Measurements from ENCODE around the gene PET100. TPM values are rescaled to one million over a fixed set of nuclear protein-coding genes. Genes with fewer than 3 reads are reported as not detected.

Gene PET100
- total and polyA plus RNA-seq, 10 of the 15 experiments (the other 5 are each of a cell fraction or from before 2014, with no cell fraction given): 47.0 to 462 (median 126) TPM

DNA sequence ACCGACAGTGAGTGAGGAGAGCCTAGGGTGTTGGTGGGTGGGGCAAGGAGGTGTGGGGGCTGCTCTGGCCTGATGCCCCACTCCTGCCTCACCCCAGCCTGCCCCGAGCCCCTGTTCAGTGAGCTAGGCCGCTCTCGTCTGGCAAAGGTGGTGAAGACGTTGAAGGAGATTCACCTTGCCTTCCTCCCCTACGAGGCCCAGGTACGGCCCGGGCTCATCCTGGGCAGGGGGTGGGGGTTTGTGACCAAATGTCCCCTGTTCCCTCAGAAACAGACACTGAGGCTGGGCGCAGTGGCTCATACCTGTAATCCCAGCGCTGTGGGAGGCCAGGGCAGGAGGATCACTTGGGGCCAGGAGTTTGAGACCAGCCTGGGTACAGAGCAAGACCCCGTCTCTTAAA is 11.2 kb downstream of the PET100 start:
- POLR2A ChIA-PET: interaction anchor here (0.6 kb wide), 1 partner anchor 21 kb away, joined by 3 read pairs; no protein-coding TSS in a partner anchor
- H3K4me2 ChIP-seq (ENCODE audit: control insufficient read depth, insufficient read depth): no peak overlapping the region
- in situ Hi-C loops (cut with MboI) (no loop called here), intact Hi-C loops (cut with micrococcal nuclease; ENCODE audit: unreplicated experiment) (no loop called here)
- no peak for TF ChIP-seq RELA (IDR thresholded peaks at IDR 0.05; ENCODE audit: borderline replicate concordance, partially characterized antibody)
- TF ChIP-seq YBX1 (IDR thresholded peaks at IDR 0.05): no peak
- TF ChIP-seq, protein P1, sequence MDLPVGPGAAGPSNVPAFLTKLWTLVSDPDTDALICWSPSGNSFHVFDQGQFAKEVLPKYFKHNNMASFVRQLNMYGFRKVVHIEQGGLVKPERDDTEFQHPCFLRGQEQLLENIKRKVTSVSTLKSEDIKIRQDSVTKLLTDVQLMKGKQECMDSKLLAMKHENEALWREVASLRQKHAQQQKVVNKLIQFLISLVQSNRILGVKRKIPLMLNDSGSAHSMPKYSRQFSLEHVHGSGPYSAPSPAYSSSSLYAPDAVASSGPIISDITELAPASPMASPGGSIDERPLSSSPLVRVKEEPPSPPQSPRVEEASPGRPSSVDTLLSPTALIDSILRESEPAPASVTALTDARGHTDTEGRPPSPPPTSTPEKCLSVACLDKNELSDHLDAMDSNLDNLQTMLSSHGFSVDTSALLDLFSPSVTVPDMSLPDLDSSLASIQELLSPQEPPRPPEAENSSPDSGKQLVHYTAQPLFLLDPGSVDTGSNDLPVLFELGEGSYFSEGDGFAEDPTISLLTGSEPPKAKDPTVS (IDR thresholded peaks at IDR 0.05; ENCODE audit: low read depth, low read length): no peak
- no peak overlapping the region for H2AFZ ChIP-seq (ENCODE audit: control insufficient read depth, low read depth, low read length)
- H3K4me3 ChIP-seq: no peak overlapping the region
- RAD21 ChIA-PET (ENCODE audit: unreplicated experiment): no interaction called here
- peaks cover 18% of the 10 kb centered on the region for H3K79me2 ChIP-seq (ENCODE audit: control insufficient read depth, insufficient read depth, low read length)
- H3K27ac ChIP-seq (ENCODE audit: control insufficient read depth, insufficient read depth): no peak overlapping the region
- WGBS (ENCODE audit: insufficient coverage, insufficient replicate concordance, low lambda C conversion rate, missing lambda C conversion rate): 98% methylated on average over 11 of the region's 11 CpGs
- H4K20me1 ChIP-seq (ENCODE audit: control insufficient read depth, insufficient read depth): no peaks in the 10 kb centered on the region
- DNase-seq (ENCODE audit: low read depth, low spot score) (no peak), ATAC-seq (no peak), FAIRE-seq (no peak)
- SMC1A ChIA-PET (ENCODE audit: uncharacterized antibody, unreplicated experiment): no interaction called here
- H3K9me3 ChIP-seq (replicated peaks; ENCODE audit: control insufficient read depth, insufficient read depth, low read length): no peaks in the 10 kb centered on the region; the same call in 2 of the 3 replicates
- peaks cover 14% of the 10 kb centered on the region for H3K4me1 ChIP-seq (ENCODE audit: control insufficient read depth, insufficient read depth, low read length)
- H3K36me3 ChIP-seq (ENCODE audit: control insufficient read depth in 2 of 2, insufficient read depth in 2 of 2, low read length in 1 of 2): peaks cover 0 to 7% of the 10 kb centered on the region in 2 experiments; a peak in 3 of 4 replicates
- no TSS peak for BruUV-seq (replicated peaks)
- H3K9ac ChIP-seq (ENCODE audit: control insufficient read depth, insufficient read depth, low read length): no peak overlapping the region
- H3K27me3 ChIP-seq (replicated peaks in 1 of 2; ENCODE audit: control insufficient read depth in 2 of 2, insufficient read depth in 2 of 2, low read length in 1 of 2): no peaks in the 10 kb centered on the region
- CTCF ChIA-PET: no interaction called here

DNA sequence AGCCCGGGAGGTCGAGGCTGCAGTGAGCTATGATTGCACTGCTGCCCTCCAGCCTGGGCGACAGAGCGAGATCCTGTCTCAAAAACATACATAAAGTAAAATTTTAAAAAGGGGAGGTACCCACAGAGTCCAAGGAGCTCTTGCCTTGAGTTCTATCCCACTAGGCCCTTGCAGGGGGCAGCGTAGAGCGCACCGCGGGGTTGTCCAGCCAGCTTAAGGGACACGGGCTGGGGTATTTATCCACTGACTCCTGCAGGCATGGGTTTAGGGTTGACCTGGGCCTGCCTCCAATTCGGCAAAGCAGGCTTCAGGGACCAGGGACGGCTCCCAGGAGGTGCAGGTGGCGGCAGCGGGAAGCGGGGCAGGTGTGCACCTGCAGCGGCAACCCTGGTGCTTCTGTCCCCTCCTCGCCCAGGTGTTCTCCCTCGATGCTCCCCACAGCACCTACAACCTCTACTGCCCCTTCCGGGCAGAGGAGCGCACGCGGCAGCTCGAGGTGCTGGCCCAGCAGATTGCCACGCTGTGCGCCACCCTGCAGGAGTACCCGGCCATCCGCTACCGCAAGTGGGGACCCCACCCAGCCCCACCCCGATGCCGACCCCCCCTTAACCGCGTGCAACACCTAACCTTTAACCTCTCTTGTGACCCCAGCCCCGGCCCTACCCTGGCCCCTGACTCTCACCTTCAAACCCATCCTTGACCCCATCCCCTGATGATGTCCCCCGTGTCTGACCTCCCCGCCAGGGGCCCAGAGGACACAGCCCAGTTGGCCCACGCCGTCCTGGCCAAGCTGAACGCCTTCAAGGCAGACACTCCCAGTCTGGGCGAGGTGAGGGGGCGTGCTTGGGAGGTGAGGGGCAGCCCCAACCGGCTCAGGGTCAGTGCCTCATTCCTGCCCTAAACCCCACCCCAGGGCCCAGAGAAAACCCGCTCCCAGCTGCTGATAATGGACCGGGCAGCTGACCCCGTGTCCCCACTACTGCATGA is 12.0 kb downstream of the PET100 start:
- ChIA-PET POLR2A (interaction anchor here (0.6 kb wide), 1 partner anchor 22 kb away, joined by 3 read pairs; no protein-coding TSS in a partner anchor), RAD21 (ENCODE audit: unreplicated experiment) (no interaction called here), CTCF (interaction anchor here (1.2 kb wide), 1 partner anchor 73 kb away, joined by 3 read pairs; no protein-coding TSS in a partner anchor), SMC1A (ENCODE audit: uncharacterized antibody, unreplicated experiment) (no interaction called here)
- TF ChIP-seq POLR2A (IDR thresholded peaks at IDR 0.05; ENCODE audit: low read depth, low read length) (peak; percentile 36; the same call in 1 of the 2 replicates), IRF5 (IDR thresholded peaks at IDR 0.05; ENCODE audit: borderline replicate concordance) (no peak), E2F8 (IDR thresholded peaks at IDR 0.05; ENCODE audit: low read depth, partially characterized antibody) (no peak), NR2C1 (IDR thresholded peaks at IDR 0.05) (no peak), CBFB (IDR thresholded peaks at IDR 0.05; ENCODE audit: low read depth) (no peak)
- no peak overlapping the region for H2AFZ ChIP-seq (ENCODE audit: control insufficient read depth, low read depth, low read length)
- in situ Hi-C loops (cut with MboI) (no loop called here), intact Hi-C loops (cut with micrococcal nuclease; ENCODE audit: unreplicated experiment) (no loop called here)
- no peak overlapping the region for H3K9ac ChIP-seq (ENCODE audit: control insufficient read depth, insufficient read depth, low read length)
- peaks cover 16% of the 10 kb centered on the region for H3K79me2 ChIP-seq (ENCODE audit: control insufficient read depth, insufficient read depth, low read length)
- no peaks in the 10 kb centered on the region for H4K20me1 ChIP-seq (ENCODE audit: control insufficient read depth, insufficient read depth)
- ATAC-seq: no peak
- no TSS peak for BruUV-seq (replicated peaks)
- FAIRE-seq: no peak
- no peak overlapping the region for H3K4me3 ChIP-seq
- H3K4me1 ChIP-seq (ENCODE audit: control insufficient read depth, insufficient read depth, low read length): peaks cover 9% of the 10 kb centered on the region
- no peak overlapping the region for H3K27ac ChIP-seq (ENCODE audit: control insufficient read depth, insufficient read depth)
- H3K27me3 ChIP-seq (replicated peaks in 1 of 2; ENCODE audit: control insufficient read depth in 2 of 2, insufficient read depth in 2 of 2, low read length in 1 of 2): no peaks in the 10 kb centered on the region
- H3K36me3 ChIP-seq (ENCODE audit: control insufficient read depth in 2 of 2, insufficient read depth in 2 of 2, low read length in 1 of 2): peaks cover 0 to 7% of the 10 kb centered on the region in 2 experiments; a peak in 3 of 4 replicates
- no peak overlapping the region for H3K4me2 ChIP-seq (ENCODE audit: control insufficient read depth, insufficient read depth)
- WGBS (ENCODE audit: insufficient coverage, insufficient replicate concordance, low lambda C conversion rate, missing lambda C conversion rate): 92% methylated on average over 40 of the region's 43 CpGs
- no peak for DNase-seq (ENCODE audit: low read depth, low spot score)
- no peaks in the 10 kb centered on the region; the same call in 2 of the 3 replicates for H3K9me3 ChIP-seq (replicated peaks; ENCODE audit: control insufficient read depth, insufficient read depth, low read length)

Data from GM12878 (cell line).